Measurements from ENCODE around the gene LCK. TPM values are rescaled to one million over a fixed set of nuclear protein-coding genes. Genes with fewer than 3 reads are reported as not detected.
"Not testable (repeated sequence)": the region's sequence is repeated elsewhere in the genome, so short reads cannot be mapped to it uniquely, and the experiment has no call there.

Gene LCK
- total and polyA plus RNA-seq, 9 donors, result 0.34 to 1.3 (median 0.68) TPM

DNA sequence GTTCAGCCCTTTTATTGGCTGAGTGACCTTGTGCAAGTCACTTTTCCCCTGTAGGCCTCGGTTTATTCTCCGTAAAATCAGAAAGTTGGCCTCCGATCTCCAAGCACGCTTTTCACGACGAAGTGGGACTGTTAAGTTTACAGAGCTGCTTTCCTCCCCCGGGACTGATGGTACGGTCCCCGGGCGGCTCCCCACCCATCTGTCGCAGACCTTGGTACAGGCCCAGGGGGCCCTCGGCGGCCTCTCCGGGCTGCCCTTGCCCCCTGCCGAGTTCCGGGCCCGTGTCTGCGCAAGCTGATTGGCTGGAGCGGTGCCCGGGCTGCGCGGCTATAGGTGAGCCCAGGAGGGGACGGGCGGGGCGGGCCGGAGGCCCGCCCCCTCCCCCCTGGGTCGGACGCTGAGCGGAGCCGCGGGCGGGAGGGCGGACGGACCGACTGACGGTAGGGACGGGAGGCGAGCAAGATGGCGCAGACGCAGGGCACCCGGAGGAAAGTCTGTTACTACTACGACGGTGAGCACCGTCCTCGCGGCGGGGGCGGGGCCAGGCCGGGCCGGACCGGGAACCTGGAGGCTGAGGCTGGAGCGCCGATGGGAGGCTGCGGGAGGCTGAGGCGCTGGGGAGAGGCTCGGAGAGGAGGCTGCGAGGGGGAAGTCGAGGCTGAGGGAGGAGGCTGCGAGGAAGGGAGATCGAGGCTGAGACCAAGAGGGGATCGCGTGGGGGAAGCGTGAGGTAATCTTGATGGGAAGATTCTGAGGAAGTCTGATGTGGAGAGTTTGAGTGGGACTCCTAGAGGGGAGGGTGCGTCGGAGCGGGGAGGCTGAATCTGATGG lies 40.9 kb downstream of the LCK start, which contains the start of gene HDAC1:
Gene HDAC1 (plus strand): TSS at position 376 of the 831 bp plus-strand sequence. CDS start 87 bp downstream, at position 463.
- Histone ChIP-seq H3K27ac (ENCODE audit: low read length) (peak within 1 kb of the TSS; percentile 82), H3K4me1 (ENCODE audit: control insufficient read depth, insufficient read depth, low read length) (peaks cover 8% of the 10 kb centered on the region), H3K4me3 (ENCODE audit: low read length) (peak within 1 kb of the TSS; percentile 82), H3K9me3 (replicated peaks; ENCODE audit: control insufficient read depth, low read depth, low read length) (no peaks in the 10 kb centered on the region), H3K27me3 (ENCODE audit: control insufficient read depth, insufficient read depth, low read length) (no peaks in the 10 kb centered on the region), H3K36me3 (ENCODE audit: control insufficient read depth, insufficient read depth, low read length) (no peaks in the 10 kb centered on the region)
- DNase-seq, result peak; percentile 93
- under 1% methylated on average over 60 of the region's 67 CpGs for WGBS (ENCODE audit: insufficient coverage)

DNA sequence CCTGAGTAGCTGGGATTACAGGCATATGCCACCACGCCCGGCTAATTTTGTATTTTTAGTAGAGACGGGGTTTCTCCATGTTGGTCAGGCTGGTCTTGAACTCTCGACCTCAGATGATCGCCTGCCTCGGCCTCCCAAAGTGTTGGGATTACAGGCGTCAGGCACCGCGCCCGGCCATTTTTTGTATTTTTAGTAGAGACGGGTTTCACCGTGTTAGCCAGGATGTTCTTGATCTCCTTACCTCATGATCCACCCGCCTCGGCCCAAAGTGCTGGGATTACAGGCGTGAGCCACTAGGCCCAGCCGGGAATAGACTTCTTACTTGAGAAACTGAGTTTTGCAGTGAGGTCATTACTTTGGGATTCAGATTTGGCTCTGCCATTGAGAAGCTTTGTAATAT lies 47.1 kb downstream of the LCK start:
- not testable (repeated sequence) for H3K27me3 ChIP-seq (ENCODE audit: control insufficient read depth, insufficient read depth, low read length); DNase-seq; H3K4me1 ChIP-seq (ENCODE audit: control insufficient read depth, insufficient read depth, low read length); H3K9me3 ChIP-seq (replicated peaks; ENCODE audit: control insufficient read depth, low read depth, low read length); H3K36me3 ChIP-seq (ENCODE audit: control insufficient read depth, insufficient read depth, low read length); H3K27ac ChIP-seq (ENCODE audit: low read length); H3K4me3 ChIP-seq (ENCODE audit: low read length)
- WGBS (ENCODE audit: insufficient coverage), result 92% methylated on average over 4 of the region's 16 CpGs

DNA sequence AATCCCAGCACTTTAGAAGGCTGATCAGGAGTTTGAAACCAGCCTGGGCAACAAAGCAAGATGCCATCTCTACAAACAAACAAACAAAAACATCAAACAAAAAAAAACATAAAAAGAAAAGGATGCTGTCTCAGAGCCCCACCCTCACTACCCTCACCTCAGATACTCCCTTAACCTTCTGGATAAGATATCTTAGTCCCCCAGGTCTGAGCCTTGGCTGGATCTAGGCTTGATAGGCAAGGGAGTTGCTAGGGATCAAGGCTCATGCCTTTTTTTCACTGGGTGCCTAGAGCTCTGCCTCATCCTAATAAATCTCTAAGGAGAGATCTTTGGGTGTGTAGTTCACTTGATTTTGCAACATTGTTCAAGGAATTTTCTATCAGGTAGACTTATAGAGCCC lies 48.3 kb downstream of the LCK start:
- H3K27me3 ChIP-seq (ENCODE audit: control insufficient read depth, insufficient read depth, low read length), result no peaks in the 10 kb centered on the region
- DNase-seq, result no peak

DNA sequence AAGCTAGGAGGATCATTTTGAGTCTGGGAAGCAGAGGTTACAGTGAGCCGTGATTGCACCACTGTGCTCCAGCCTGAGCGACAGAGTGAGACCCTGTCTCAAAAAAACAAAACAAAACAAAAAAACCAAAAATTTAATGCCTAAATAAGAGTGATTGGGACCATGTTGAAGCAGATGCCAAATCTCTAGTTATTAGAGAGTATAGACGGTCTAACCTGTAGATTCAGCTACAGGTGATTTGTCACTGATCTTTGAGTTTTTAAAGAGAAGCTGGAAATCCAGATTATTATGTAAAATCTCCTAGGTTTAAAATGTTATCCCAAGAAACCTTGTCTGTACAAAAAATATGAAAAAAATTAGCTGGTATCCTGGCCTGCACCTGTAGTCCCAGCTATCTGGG lies 52.3 kb downstream of the LCK start:
- WGBS (ENCODE audit: insufficient coverage), result 80% methylated on average over 1 of the region's 3 CpGs
- Histone ChIP-seq H3K4me1 (ENCODE audit: control insufficient read depth, insufficient read depth, low read length) (no peaks in the 10 kb centered on the region), H3K36me3 (ENCODE audit: control insufficient read depth, insufficient read depth, low read length) (peaks cover 4% of the 10 kb centered on the region), H3K9me3 (replicated peaks; ENCODE audit: control insufficient read depth, low read depth, low read length) (peaks cover 5% of the 10 kb centered on the region), H3K4me3 (ENCODE audit: low read length) (no peak overlapping the region), H3K27me3 (ENCODE audit: control insufficient read depth, insufficient read depth, low read length) (no peaks in the 10 kb centered on the region), H3K27ac (ENCODE audit: low read length) (no peak overlapping the region)
- DNase-seq, result no peak

More for the DNA sequence above, 48.3 kb downstream of the LCK start:
- H3K27ac ChIP-seq (ENCODE audit: low read length), result no peak overlapping the region
- H3K9me3 ChIP-seq (replicated peaks; ENCODE audit: control insufficient read depth, low read depth, low read length), result no peaks in the 10 kb centered on the region
- no peaks in the 10 kb centered on the region for H3K4me1 ChIP-seq (ENCODE audit: control insufficient read depth, insufficient read depth, low read length)
- no peak overlapping the region for H3K4me3 ChIP-seq (ENCODE audit: low read length)
- peaks cover 4% of the 10 kb centered on the region for H3K36me3 ChIP-seq (ENCODE audit: control insufficient read depth, insufficient read depth, low read length)

DNA sequence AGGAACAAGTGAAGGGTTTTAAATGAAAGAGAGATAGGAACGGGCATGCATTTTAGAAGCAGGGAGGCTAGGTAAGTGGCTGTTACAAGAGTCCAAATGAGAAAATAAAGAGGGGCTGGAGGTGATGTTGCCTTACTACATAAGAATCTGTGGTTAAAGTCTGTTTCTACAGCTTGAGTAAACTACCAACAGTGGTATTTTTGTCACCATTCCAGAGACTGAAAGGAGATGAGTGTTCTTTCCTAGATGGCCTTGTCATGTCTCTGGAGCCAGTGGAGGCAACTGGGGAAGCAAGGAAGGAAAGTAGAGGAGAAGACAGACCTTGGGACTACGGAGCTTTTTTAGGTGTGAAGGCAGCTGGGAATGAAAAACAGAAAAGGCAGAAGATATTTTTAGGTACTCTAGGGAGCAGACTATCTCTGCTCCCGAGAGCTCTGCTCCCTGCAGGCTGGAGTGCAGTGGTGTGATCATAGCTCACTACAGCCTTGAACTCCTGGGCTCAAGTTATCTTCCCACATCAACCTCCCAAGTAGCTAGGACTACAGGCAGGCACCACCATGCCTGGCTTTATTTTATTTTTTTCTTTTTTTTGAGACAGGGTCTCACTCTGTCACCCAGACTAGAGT lies 53.0 kb downstream of the LCK start:
- H3K36me3 ChIP-seq (ENCODE audit: control insufficient read depth, insufficient read depth, low read length), result peaks cover 4% of the 10 kb centered on the region
- no peak for DNase-seq
- H3K9me3 ChIP-seq (replicated peaks; ENCODE audit: control insufficient read depth, low read depth, low read length), result peaks cover 5% of the 10 kb centered on the region
- no peak overlapping the region for H3K27ac ChIP-seq (ENCODE audit: low read length)
- no peaks in the 10 kb centered on the region for H3K27me3 ChIP-seq (ENCODE audit: control insufficient read depth, insufficient read depth, low read length)
- WGBS (ENCODE audit: insufficient coverage), result 92% methylated on average over 2 of the region's 3 CpGs
- H3K4me1 ChIP-seq (ENCODE audit: control insufficient read depth, insufficient read depth, low read length), result no peaks in the 10 kb centered on the region
- H3K4me3 ChIP-seq (ENCODE audit: low read length), result no peak overlapping the region

DNA sequence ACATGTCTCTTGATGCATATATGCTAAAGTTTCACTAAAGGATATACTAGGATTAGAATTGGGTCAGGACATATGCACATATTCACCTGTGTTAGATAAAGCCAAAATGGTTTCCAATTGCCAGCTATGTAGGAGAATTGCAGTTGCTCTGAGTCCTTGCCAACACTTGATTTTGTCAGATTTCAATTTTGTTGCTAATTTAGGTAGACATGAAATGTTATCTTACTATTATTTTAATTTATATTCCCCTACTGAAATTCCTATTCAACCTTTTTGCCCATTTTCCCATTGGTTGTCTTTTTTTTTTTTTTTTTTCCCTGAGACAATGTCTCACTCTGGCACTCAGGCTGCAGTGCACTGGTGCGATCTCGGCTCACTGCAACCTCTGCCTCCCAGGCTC lies 54.2 kb downstream of the LCK start:
- Histone ChIP-seq H3K4me1 (ENCODE audit: control insufficient read depth, insufficient read depth, low read length) (no peaks in the 10 kb centered on the region), H3K36me3 (ENCODE audit: control insufficient read depth, insufficient read depth, low read length) (peaks cover 4% of the 10 kb centered on the region), H3K27ac (ENCODE audit: low read length) (no peak overlapping the region), H3K4me3 (ENCODE audit: low read length) (no peak overlapping the region), H3K9me3 (replicated peaks; ENCODE audit: control insufficient read depth, low read depth, low read length) (peaks cover 5% of the 10 kb centered on the region), H3K27me3 (ENCODE audit: control insufficient read depth, insufficient read depth, low read length) (no peaks in the 10 kb centered on the region)
- DNase-seq, result no peak
- no CpG with 5 or more reads among the region's 2 CpGs for WGBS (ENCODE audit: insufficient coverage)

DNA sequence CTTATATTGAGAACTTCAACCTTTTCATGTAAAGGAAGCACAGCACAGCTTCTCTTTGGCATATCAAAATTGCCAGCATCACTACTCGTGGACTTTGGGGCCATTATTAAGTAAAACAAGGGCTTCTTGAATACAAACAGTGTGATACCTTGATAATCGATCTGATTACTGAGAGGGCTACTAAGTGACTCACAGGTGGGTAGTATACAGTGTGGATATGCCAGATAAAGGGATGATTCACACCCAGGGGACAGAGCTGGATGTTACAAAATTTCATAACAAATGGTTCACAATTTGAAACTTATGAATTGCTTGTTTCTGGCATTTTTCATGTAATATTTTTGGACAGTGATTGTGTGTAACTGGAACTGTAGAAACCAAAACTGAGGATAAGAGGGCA lies 56.3 kb downstream of the LCK start:
- Histone ChIP-seq H3K9me3 (replicated peaks; ENCODE audit: control insufficient read depth, low read depth, low read length) (peaks cover 5% of the 10 kb centered on the region), H3K4me3 (ENCODE audit: low read length) (no peak overlapping the region), H3K27me3 (ENCODE audit: control insufficient read depth, insufficient read depth, low read length) (no peaks in the 10 kb centered on the region), H3K36me3 (ENCODE audit: control insufficient read depth, insufficient read depth, low read length) (peaks cover 4% of the 10 kb centered on the region), H3K27ac (ENCODE audit: low read length) (no peak overlapping the region), H3K4me1 (ENCODE audit: control insufficient read depth, insufficient read depth, low read length) (no peaks in the 10 kb centered on the region)
- no CpG with 5 or more reads among the region's 2 CpGs for WGBS (ENCODE audit: insufficient coverage)
- DNase-seq, result no peak

DNA sequence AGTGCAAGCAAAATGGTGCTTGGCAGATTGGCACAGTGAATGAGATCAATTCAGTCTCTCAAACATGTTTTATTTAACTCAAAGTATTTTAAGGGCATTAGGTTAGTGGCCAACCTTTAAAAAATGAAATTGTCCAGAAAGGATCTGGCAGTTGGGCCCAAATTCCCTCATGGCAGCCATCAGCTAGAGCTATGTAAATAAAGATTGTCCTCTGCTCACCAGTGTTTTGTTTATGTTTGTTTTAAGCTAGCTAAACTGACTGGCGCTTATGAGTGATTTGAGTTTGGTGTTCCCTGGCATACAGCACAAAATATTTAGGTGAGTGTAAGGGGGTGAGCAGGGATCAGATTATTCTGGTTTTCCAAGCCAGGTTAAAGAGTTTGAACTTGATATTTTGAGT lies 58.9 kb downstream of the LCK start:
- Histone ChIP-seq H3K27ac (ENCODE audit: low read length) (no peak overlapping the region), H3K27me3 (ENCODE audit: control insufficient read depth, insufficient read depth, low read length) (no peaks in the 10 kb centered on the region)
- 100% methylated on average over 1 of the region's 1 CpG for WGBS (ENCODE audit: insufficient coverage)

DNA sequence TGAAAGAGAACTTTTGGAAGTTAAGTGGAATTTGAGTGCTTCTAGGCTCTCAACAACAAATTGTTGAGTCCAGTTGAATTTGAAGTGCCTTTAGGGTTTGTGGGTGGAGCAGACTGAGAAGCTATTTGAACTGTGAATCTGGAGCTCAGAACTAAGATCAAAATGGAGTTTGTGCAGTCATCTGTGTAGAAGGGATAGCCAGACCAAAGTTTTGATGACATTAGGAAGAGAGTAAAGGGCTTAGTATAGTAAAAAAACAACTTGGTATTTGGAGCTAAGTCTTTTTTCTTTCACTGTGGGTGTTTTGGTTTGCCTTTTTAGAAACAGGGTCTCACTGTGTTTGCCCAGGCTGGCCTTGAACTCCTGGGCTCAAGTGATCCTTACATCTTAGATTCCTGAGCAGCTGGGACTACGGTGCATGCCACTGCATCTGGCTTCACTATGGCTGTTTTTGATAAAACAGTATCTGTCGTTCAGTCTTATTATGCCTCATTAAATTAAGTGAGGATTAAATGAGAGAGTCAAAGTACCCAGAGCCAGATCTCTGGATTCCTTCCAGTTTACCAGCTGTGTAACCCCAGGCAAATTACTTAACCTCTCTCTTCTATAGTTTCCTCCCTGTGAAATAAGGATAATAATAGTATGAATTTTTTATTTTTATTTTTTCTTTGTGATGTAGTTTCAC lies 60.8 kb downstream of the LCK start:
- no peaks in the 10 kb centered on the region for H3K4me1 ChIP-seq (ENCODE audit: control insufficient read depth, insufficient read depth, low read length)
- no peak for DNase-seq
- no peak overlapping the region for H3K4me3 ChIP-seq (ENCODE audit: low read length)
- no peaks in the 10 kb centered on the region for H3K27me3 ChIP-seq (ENCODE audit: control insufficient read depth, insufficient read depth, low read length)
- no peak overlapping the region for H3K27ac ChIP-seq (ENCODE audit: low read length)
- no peaks in the 10 kb centered on the region for H3K9me3 ChIP-seq (replicated peaks; ENCODE audit: control insufficient read depth, low read depth, low read length)
- no peaks in the 10 kb centered on the region for H3K36me3 ChIP-seq (ENCODE audit: control insufficient read depth, insufficient read depth, low read length)
- 80% methylated on average over 1 of the region's 2 CpGs for WGBS (ENCODE audit: insufficient coverage)

More for the DNA sequence above, 58.9 kb downstream of the LCK start:
- no peaks in the 10 kb centered on the region for H3K4me1 ChIP-seq (ENCODE audit: control insufficient read depth, insufficient read depth, low read length)
- H3K9me3 ChIP-seq (replicated peaks; ENCODE audit: control insufficient read depth, low read depth, low read length), result peaks cover 5% of the 10 kb centered on the region
- no peak overlapping the region for H3K4me3 ChIP-seq (ENCODE audit: low read length)
- no peak for DNase-seq
- no peaks in the 10 kb centered on the region for H3K36me3 ChIP-seq (ENCODE audit: control insufficient read depth, insufficient read depth, low read length)

DNA sequence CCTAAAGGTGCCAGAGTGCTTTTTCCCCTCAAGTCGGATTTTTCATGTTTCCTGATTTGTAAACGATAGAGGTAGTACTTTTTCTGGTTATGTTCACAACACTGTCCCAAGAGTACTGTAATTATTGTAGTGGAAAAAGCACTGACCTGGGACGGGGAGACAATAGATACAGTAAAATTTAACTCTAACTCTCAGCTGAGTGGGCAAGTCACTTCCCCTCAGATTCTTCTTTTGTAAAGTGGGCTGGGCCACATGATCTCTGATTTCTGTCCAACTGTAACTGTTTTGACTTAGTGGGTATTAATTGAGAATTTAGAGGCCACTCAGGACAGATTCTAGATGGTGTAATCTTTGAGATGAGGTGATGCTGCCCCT lies 65.8 kb downstream of the LCK start:
- Histone ChIP-seq H3K4me3 (ENCODE audit: low read length) (no peak overlapping the region), H3K27ac (ENCODE audit: low read length) (no peak overlapping the region), H3K27me3 (ENCODE audit: control insufficient read depth, insufficient read depth, low read length) (no peaks in the 10 kb centered on the region), H3K9me3 (replicated peaks; ENCODE audit: control insufficient read depth, low read depth, low read length) (no peaks in the 10 kb centered on the region), H3K4me1 (ENCODE audit: control insufficient read depth, insufficient read depth, low read length) (no peaks in the 10 kb centered on the region), H3K36me3 (ENCODE audit: control insufficient read depth, insufficient read depth, low read length) (peaks cover 11% of the 10 kb centered on the region)
- no CpG with 5 or more reads among the region's 3 CpGs for WGBS (ENCODE audit: insufficient coverage)
- DNase-seq, result no peak

Data from muscle of leg (tissue), 11 donors.